Neuronal stem cell (in vitro differentiated cells): ENCODE data around the gene ABL1.
"Not testable (repeated sequence)": the region's sequence is repeated elsewhere in the genome, so short reads cannot be mapped to it uniquely, and the experiment has no call there.

ENCODE experiments used
- DNase-seq: peaks from one replicate; pipeline ENCODE4 v3.0.0-alpha.2; 2013; ENCODE audit warnings: low spot score
- H2AFZ ChIP-seq: one replicate; pipeline ENCODE4 v1.6.1; 2013; ENCODE audit warnings: mild to moderate bottlenecking, low read length, inconsistent platforms
- H2AK5ac ChIP-seq: 2 replicates; pipeline ENCODE4 v1.6.1; 2013; ENCODE audit warnings: low read depth, mild to moderate bottlenecking, inconsistent platforms, low read length, moderate library complexity, mixed read lengths
- H2BK120ac ChIP-seq: 2 replicates; pipeline ENCODE4 v1.6.1; 2013; ENCODE audit warnings: low read depth, mild to moderate bottlenecking, inconsistent platforms, low read length, moderate library complexity, mixed read lengths
- H2BK12ac ChIP-seq: one replicate; pipeline ENCODE4 v1.6.1; 2013; ENCODE audit warnings: low read length, inconsistent platforms
- H2BK15ac ChIP-seq: 2 replicates; pipeline ENCODE4 v1.6.1; 2013; ENCODE audit warnings: mild to moderate bottlenecking, low read length, inconsistent platforms, mixed read lengths
- H2BK5ac ChIP-seq: one replicate; pipeline ENCODE4 v1.6.1; 2013; ENCODE audit warnings: inconsistent platforms, mild to moderate bottlenecking, low read length, moderate library complexity
- H3K14ac ChIP-seq: one replicate; pipeline ENCODE4 v1.6.1; 2013; ENCODE audit warnings: low read length, inconsistent platforms
- H3K18ac ChIP-seq: 2 replicates; pipeline ENCODE4 v1.6.1; 2013; ENCODE audit warnings: low read length, inconsistent platforms
- H3K23ac ChIP-seq: 2 replicates; pipeline ENCODE4 v1.6.1; 2013; ENCODE audit warnings: low read depth, mild to moderate bottlenecking, mixed read lengths, low read length, inconsistent platforms; ENCODE audit not compliant: poor library complexity
- H3K27ac ChIP-seq: replicated peaks from 3 replicates; pipeline ENCODE4 v1.5.1; 2013; ENCODE audit warnings: low read length, inconsistent platforms
- H3K27me3 ChIP-seq, 3 experiments: 2 replicates each; pipeline ENCODE4 v1.6.1; 2013; ENCODE audit warnings: low read length in 3 of 3, mild to moderate bottlenecking in 2 of 3, inconsistent platforms in 1 of 3, low read depth in 1 of 3, mixed read lengths in 1 of 3, moderate library complexity in 1 of 3; ENCODE audit not compliant: control insufficient read depth in 3 of 3, insufficient read depth in 3 of 3
- H3K36me3 ChIP-seq, 2 donors: replicated peaks in 1 of 2; 2 replicates each; pipeline ENCODE4 v1.6.1; 2013; ENCODE audit warnings: low read length in 2 of 2; ENCODE audit not compliant: control insufficient read depth in 2 of 2, insufficient read depth in 2 of 2
- H3K4ac ChIP-seq: 2 replicates; pipeline ENCODE4 v1.6.1; 2013; ENCODE audit warnings: inconsistent platforms, mild to moderate bottlenecking, low read length, moderate library complexity
- H3K4me1 ChIP-seq, 2 donors: 1 replicate in 1 of 2; 2 replicates in 1 of 2; pipeline ENCODE4 v1.6.1; 2013; ENCODE audit warnings: low read length in 2 of 2, low read depth in 1 of 2; ENCODE audit not compliant: control insufficient read depth in 2 of 2, insufficient read depth in 1 of 2
- H3K4me2 ChIP-seq: one replicate; pipeline ENCODE4 v1.6.1; 2013; ENCODE audit warnings: mild to moderate bottlenecking, low read length, inconsistent platforms; ENCODE audit not compliant: insufficient read depth, poor library complexity, severe bottlenecking
- H3K4me3 ChIP-seq, 2 donors: 2 replicates each; pipeline ENCODE4 v1.5.1; 2013; ENCODE audit warnings: low read length in 2 of 2, mild to moderate bottlenecking in 2 of 2, inconsistent platforms in 1 of 2, moderate library complexity in 1 of 2
- H3K79me1 ChIP-seq: one replicate; pipeline ENCODE4 v1.6.1; 2013; ENCODE audit warnings: low read depth, mild to moderate bottlenecking, inconsistent platforms, low read length, moderate library complexity
- H3K9ac ChIP-seq: one replicate; pipeline ENCODE4 v1.6.1; 2013; ENCODE audit warnings: mild to moderate bottlenecking, low read depth, low read length, inconsistent platforms; ENCODE audit not compliant: poor library complexity
- H3K9me3 ChIP-seq, 2 donors: replicated peaks in 1 of 2; 2 replicates each; pipeline versions ENCODE3 to v1.6.1; 2013; ENCODE audit warnings: low read length in 2 of 2, mild to moderate bottlenecking in 2 of 2, inconsistent platforms in 1 of 2, low read depth in 1 of 2, mixed read lengths in 1 of 2, moderate library complexity in 1 of 2; ENCODE audit not compliant: control insufficient read depth in 2 of 2, insufficient read depth in 1 of 2
- H4K8ac ChIP-seq: one replicate; pipeline ENCODE4 v1.6.1; 2013; ENCODE audit warnings: low read depth, mild to moderate bottlenecking, inconsistent platforms, low read length, moderate library complexity
- H4K91ac ChIP-seq: one replicate; pipeline ENCODE4 v1.6.1; 2013; ENCODE audit warnings: low read length, low read depth, mild to moderate bottlenecking, inconsistent platforms; ENCODE audit not compliant: poor library complexity
- WGBS, 2 donors: extraction: QIAGEN DNeasy Blood & Tissue Kit; methylation state at CpG; one replicate each; pipeline ENCODE4 v1.1.7; 2013; ENCODE audit warnings: missing lambda C conversion rate in 2 of 2, mixed read lengths in 1 of 2; ENCODE audit not compliant: insufficient read length in 2 of 2, insufficient replicate concordance in 1 of 2; ENCODE audit errors: extremely low coverage in 2 of 2; 5-methylcytosine and 5-hydroxymethylcytosine counted together

The ABL1 gene

GRCh38 chr9:130794423-130794822, 40.6 kb upstream of the ABL1 start:
- H2AFZ ChIP-seq, H2BK5ac ChIP-seq, H2AK5ac ChIP-seq, H3K4me1 ChIP-seq, H4K91ac ChIP-seq, H3K9ac ChIP-seq, H3K4me2 ChIP-seq, H3K9me3 ChIP-seq, H3K79me1 ChIP-seq, H3K23ac ChIP-seq, H2BK120ac ChIP-seq, H3K4me3 ChIP-seq, H3K18ac ChIP-seq, H2BK12ac ChIP-seq, H3K14ac ChIP-seq, DNase-seq, H2BK15ac ChIP-seq, H4K8ac ChIP-seq, H3K4ac ChIP-seq, H3K27me3 ChIP-seq, H3K36me3 ChIP-seq, H3K27ac ChIP-seq: not testable (repeated sequence)
- WGBS, 2 donors = no CpG with 5 or more reads among the region's 3 CpGs

DNA sequence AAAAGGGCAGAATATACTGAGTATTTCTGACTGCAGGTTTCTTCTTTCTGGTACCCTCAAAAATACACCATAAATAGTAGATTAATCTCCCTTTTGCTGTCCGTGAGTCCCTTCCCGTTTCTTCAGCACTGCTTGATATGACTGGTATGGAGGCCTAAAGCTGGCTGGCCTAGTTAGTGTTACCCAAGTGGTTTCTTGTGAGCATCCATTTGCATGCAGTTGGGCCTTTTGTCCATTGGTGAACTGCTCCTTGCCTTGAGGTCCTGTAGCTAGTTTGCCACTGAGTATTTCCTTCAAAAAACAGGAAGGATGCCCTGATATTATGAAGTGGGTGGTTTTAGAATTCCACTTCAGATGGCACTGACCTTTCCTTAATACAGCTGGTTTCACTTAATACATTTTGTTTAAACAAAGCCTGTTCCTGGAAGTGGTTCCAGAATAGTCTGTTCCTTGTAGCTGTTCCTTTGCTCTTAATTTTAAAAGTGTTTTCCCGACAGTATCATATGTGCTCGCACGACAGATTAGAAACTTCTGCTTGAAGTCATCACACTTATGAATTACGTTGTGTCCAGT, 40.0 kb upstream of the ABL1 start:
- no peaks in the 10 kb centered on the region for H3K79me1 ChIP-seq
- peaks cover 2 to 5% of the 10 kb centered on the region in 2 donors for H3K9me3 ChIP-seq
- H3K9ac ChIP-seq = no peak overlapping the region
- no peak for DNase-seq
- H3K14ac ChIP-seq = no peak overlapping the region
- no peak overlapping the region for H3K27ac ChIP-seq
- no peak overlapping the region for H3K4me3 ChIP-seq
- no peak overlapping the region for H2BK12ac ChIP-seq
- no peak overlapping the region for H3K4ac ChIP-seq
- no peak overlapping the region for H3K4me2 ChIP-seq
- H3K4me1 ChIP-seq = peaks cover 3 to 4% of the 10 kb centered on the region in 2 donors
- no peak overlapping the region for H4K8ac ChIP-seq
- WGBS, 2 donors = no CpG with 5 or more reads among the region's 6 CpGs
- H4K91ac ChIP-seq = no peak overlapping the region
- no peak overlapping the region for H3K23ac ChIP-seq
- H3K18ac ChIP-seq = no peak overlapping the region
- no peaks in the 10 kb centered on the region for H3K27me3 ChIP-seq
- H2AK5ac ChIP-seq = no peak overlapping the region
- H2BK15ac ChIP-seq = no peak overlapping the region
- no peak overlapping the region for H2BK120ac ChIP-seq
- H3K36me3 ChIP-seq = no peaks in the 10 kb centered on the region
- H2AFZ ChIP-seq = no peak overlapping the region
- no peak overlapping the region for H2BK5ac ChIP-seq

GRCh38 chr9:130803116-130803515, 31.9 kb upstream of the ABL1 start:
- H3K9ac ChIP-seq, H4K8ac ChIP-seq, H3K79me1 ChIP-seq, H3K9me3 ChIP-seq, H2BK12ac ChIP-seq, H2BK15ac ChIP-seq, H3K4me3 ChIP-seq, H3K4me2 ChIP-seq, H3K18ac ChIP-seq, H3K36me3 ChIP-seq, DNase-seq, H3K23ac ChIP-seq, H3K14ac ChIP-seq, H3K4ac ChIP-seq, H4K91ac ChIP-seq, H2BK5ac ChIP-seq, H2BK120ac ChIP-seq, H3K27me3 ChIP-seq, H3K4me1 ChIP-seq, H3K27ac ChIP-seq, H2AFZ ChIP-seq, H2AK5ac ChIP-seq: not testable (repeated sequence)
- WGBS, 2 donors = no CpG with 5 or more reads among the region's 11 CpGs

GRCh38 chr9:130805510-130806326, 29.3 kb upstream of the ABL1 start:
- no peak for DNase-seq
- no CpG with 5 or more reads among the region's 1 CpG for WGBS, 2 donors
- peaks cover 1% of the 10 kb centered on the region for H3K79me1 ChIP-seq
- H2BK15ac ChIP-seq = no peak overlapping the region
- H3K4me1 ChIP-seq = no peaks in the 10 kb centered on the region
- no peaks in the 10 kb centered on the region for H3K36me3 ChIP-seq
- no peak overlapping the region for H3K14ac ChIP-seq
- no peak overlapping the region for H2BK5ac ChIP-seq
- H3K9me3 ChIP-seq = peaks cover 0 to 9% of the 10 kb centered on the region in 2 donors
- no peak overlapping the region for H2AK5ac ChIP-seq
- H2BK120ac ChIP-seq = no peak overlapping the region
- no peak overlapping the region for H3K4me2 ChIP-seq
- H3K27me3 ChIP-seq = no peaks in the 10 kb centered on the region
- no peak overlapping the region for H2BK12ac ChIP-seq
- no peak overlapping the region for H3K9ac ChIP-seq
- H3K4me3 ChIP-seq = no peak overlapping the region
- no peak overlapping the region for H3K4ac ChIP-seq
- no peak overlapping the region for H3K23ac ChIP-seq
- no peak overlapping the region for H3K18ac ChIP-seq
- H2AFZ ChIP-seq = no peak overlapping the region
- no peak overlapping the region for H4K91ac ChIP-seq
- H4K8ac ChIP-seq = no peak overlapping the region
- no peak overlapping the region for H3K27ac ChIP-seq
